Left kidney (tissue), 2 donors: ENCODE measurements around the gene ZNF564. TPM values are rescaled to one million over a fixed set of nuclear protein-coding genes. Genes with fewer than 3 reads are reported as not detected.
"Not testable (repeated sequence)": the region's sequence is repeated elsewhere in the genome, so short reads cannot be mapped to it uniquely, and the experiment has no call there.

ENCODE experiments used
- DNase-seq: peaks from one replicate; pipeline ENCODE4 v3.0.0-alpha.2; 2013
- polyA plus RNA-seq: library from polyadenylated mRNA; unstranded; fragments of 120-200 nt; gene quantifications from one replicate; pipeline ENCODE4 v1.2.1, GENCODE V29; 2013; ENCODE audit not compliant: insufficient read length

Gene ZNF564
- polyA plus RNA-seq, 1 donor, result 13.9 TPM

DNA sequence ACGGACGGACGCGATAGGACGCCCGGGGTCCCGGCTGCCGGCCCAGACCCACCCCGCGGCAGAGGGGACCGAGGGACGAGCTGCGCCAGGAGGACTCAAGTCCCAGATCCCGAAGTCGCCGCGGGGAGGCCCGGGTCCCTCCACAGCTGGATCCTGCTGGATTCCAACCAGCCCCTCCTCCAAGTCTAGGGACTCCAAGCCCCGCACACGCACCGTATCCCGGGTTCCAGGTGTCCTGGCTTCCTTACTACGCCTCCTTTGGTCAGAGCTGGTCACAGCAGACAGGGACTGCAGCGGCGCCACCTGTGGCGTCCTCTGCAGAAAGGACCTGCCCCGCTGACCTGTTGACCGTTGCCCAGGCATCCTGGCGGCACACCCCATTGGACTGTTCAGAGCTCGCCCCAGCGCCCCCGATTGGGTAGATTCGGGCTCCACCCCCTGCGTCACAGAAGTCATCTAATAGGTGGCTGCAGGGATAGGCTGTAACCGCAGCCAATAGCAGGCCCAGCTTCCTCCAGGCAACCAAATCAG, 37.7 kb downstream of the ZNF564 start:
- DNase-seq, result peak; percentile 30

DNA sequence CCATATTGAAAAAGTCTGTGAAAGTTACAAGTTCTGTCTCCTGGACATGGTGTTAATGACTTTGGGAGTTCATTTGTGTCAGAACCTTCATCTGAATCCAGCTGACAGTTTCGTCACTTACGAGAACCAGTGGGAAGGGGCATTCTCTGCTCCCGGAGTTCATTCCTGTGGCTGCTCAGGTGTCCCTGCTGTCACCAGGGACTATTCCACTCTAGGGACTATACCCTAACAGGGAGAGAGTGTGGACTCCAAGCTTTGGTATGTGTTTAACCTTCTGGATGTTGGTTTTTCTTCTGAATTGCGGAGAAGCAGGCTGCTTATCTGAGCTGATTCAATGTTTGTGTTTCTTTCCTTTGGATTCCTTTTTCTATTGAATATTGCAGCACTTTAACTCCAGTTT, 54.2 kb downstream of the ZNF564 start:
- DNase-seq, result no peak

DNA sequence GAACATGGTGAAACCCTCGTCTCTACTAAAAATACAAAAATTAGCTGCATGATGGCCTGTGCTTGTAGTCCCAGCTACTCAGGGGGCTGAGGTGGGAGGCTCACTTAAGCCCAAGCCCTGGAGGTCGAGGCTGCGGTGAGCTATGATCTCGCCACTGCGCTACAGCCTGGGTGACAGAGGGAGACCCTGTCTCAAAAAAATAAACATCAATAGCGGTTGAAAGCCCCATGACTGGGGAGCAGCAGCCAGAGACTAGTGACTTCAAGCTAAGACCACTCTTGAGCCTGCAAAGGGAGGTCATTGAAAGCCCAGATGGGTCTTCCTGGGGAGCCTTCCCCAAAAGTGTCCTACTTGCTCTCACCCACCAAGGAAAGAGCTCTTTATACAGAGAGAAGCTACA, 54.8 kb downstream of the ZNF564 start:
- no peak for DNase-seq

DNA sequence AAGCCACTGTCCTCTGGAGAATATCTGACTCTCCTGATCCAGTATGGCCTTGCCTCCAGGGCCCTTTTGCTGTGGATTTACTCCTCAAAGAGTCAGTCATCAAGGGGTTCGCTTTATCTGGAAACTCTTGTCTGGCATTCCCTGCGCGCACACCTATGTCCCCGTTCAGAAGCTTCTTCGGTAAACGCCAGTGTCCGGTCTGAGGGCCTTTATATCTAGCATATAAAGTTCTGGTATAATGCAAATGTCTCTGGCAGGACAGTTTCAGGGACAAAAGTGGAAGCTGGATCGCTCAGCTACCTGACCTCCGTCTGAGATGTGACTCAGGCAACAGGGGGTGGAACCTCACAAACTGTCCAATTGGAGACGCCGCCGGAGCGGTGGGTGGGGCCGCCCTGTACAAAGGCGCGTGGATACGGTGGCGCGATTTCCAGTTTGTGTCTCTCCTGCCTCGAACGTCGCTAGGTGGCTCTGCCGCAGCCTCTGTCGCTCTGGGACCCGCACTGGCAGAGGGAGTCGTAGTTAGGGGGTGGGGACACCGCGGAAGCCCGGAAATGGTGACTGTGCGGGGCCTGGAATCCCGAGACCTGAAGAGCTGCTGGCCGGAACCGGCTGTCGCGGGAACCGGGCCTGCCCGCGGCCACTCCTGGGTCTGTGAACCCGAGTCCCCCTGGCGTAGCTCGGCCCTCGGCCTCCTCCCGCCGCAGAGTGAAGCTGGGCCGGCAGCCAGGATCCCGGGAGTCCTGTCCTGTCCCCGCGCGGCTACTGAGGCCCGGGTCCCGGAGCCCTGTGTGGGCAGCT, 56.1 kb downstream of the ZNF564 start:
- DNase-seq, result peak; percentile 96

DNA sequence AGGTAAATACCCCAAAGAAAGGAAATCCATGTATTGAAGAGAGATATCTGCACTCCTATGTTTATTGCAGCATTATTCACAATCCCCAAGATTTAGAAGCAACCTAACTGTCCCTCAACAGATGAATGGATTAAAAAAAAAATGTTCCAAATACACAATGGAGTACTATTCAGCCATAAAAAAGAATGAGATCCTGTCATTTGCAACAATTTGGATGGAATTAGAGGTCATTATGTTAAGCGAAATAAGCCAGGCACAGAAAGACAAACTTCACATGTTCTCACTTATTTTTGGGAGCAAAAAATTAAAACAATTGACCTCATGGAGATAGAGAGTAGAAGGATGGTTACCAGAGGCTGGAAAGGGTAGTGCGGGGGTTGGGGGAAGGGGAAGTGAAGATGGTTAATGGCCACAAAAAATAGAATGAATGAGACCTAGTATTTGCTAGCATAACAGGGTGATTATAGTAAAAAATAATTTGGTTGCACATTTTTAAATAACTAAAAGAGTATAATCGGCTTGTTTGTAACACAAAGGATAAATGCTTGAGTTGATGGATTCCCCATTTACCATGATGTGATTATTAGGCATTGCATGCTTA, 56.9 kb downstream of the ZNF564 start:
- no peak for DNase-seq

DNA sequence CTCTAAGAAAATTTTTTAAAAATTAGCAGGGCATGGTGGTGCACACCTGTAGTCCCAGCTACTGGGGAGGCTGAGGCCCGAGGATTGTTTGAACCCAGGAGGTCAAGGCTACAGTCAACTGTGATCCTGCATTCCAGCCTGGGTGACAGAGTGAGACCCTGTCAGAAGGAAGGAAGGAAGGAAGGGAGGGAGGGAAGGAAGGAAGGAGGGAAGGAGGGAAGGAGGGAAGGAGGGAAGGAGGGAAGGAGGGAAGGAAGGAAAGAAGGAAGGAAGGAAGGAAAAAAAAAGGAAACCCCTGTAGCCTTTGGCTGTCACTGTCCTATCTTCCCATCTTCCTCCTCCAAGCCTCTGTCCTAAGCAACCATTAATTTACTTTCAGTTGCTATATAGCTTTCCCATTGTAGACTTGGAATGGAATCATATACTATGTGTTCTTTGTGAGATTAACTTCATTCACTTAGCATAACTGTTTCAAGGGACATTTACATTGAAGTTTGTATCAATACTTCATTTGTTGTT, 65.0 kb downstream of the ZNF564 start:
- DNase-seq, result not testable (repeated sequence)

DNA sequence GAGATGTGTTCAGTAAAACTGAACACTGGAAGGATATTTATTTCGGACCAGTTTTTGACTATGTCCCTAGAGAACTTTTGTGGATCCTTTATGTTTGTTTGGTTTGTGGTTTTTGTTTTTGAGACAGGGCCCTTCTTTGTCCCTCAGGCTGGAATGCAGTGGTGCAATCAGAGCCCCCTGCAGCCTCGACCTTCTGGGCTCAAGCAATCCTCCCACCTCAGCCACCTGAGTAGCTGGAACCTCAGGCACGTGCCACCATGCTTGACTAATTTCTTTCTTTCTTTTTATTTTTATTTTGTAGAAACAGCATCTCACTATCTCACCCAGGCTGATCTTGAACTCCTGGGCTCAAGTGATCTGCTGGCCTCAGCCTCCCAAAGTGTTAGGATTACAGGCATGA, 65.7 kb downstream of the ZNF564 start:
- DNase-seq, result no peak

DNA sequence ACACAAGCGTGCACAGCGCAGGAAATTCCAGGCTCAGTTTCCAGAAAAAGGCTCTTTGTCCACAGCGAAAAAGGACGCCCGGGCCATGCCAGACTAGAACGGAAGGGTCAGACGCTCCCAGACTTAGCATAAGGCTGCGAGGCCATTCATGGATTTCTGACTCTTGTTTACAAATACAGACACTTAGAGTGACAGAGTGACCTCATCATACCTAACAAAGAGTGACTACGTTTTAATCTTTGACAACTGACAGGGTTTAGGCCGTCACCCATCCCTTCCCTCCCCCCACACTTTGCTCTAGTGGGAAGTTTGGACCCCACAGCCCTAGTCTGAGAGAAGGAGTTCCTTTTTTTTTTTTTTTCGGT, 66.2 kb downstream of the ZNF564 start:
- DNase-seq, result no peak

- peak; percentile 95 for DNase-seq
Observed at GRCh38 chr19:12484371-12485051, 66.8 kb downstream of the ZNF564 start, which contains the start of gene ZNF709. TSS of gene ZNF709 (minus strand) at chr19:12484816. CDS start at chr19:12484657, 159 bp downstream.

GRCh38 chr19:12484011-12484370, 67.3 kb downstream of the ZNF564 start:
- DNase-seq, result no peak

DNA sequence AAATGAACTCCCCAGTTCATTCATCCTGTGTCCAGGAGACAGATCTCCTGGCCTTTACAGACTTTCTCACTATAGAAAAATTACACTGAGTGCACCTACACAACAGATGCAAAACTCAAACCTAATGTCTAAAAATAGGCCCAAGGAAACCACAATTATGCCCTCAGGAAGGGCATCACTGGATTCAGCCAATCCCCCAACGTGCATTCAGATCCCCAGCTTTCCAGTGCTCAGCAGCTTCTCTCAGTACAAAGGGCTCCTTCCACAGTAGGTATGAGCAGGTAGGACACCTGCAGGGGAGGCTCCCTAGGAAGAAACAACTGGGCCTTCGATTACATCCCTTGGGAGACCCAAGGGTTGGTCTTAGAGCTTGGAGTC, 68.8 kb downstream of the ZNF564 start:
- DNase-seq, result no peak

GRCh38 chr19:12481781-12482508, 69.3 kb downstream of the ZNF564 start:
- DNase-seq, result no peak

- no peak for DNase-seq
Observed at GRCh38 chr19:12478234-12478941, 72.9 kb downstream of the ZNF564 start.

Other genes with a start within 250 kb of the ZNF564 start
- 3.9 TPM for gene ZNF563, start 217.8 kb downstream of the ZNF564 start, polyA plus RNA-seq
- gene ZNF442, start 185.8 kb downstream of the ZNF564 start, polyA plus RNA-seq, result 6.9 TPM
- 9.3 TPM for gene ZNF799, start 150.2 kb downstream of the ZNF564 start, polyA plus RNA-seq
- 14.2 TPM for gene ZNF443, start 110.5 kb downstream of the ZNF564 start, polyA plus RNA-seq
- gene ZNF709, start 66.7 kb downstream of the ZNF564 start, polyA plus RNA-seq, result 11.0 TPM
- 5.7 TPM for gene ZNF490, start 59.3 kb upstream of the ZNF564 start, polyA plus RNA-seq
- 28.1 TPM for gene ZNF791, start 59.4 kb upstream of the ZNF564 start, polyA plus RNA-seq
- gene MAN2B1, start 115.3 kb upstream of the ZNF564 start, polyA plus RNA-seq, result 35.1 TPM
- gene WDR83, start 115.3 kb upstream of the ZNF564 start, polyA plus RNA-seq, result 18.2 TPM
- 87.9 TPM for gene DHPS, start 130.4 kb upstream of the ZNF564 start, polyA plus RNA-seq
- 1.00 TPM for gene GNG14, start 136.5 kb upstream of the ZNF564 start, polyA plus RNA-seq
- gene FBXW9, start 145.1 kb upstream of the ZNF564 start, polyA plus RNA-seq, result 10.4 TPM
- 78.7 TPM for gene TNPO2, start 172.4 kb upstream of the ZNF564 start, polyA plus RNA-seq
- gene TRIR, start 183.2 kb upstream of the ZNF564 start, polyA plus RNA-seq, result 139 TPM
- 74.0 TPM for gene GET3, start 186.0 kb upstream of the ZNF564 start, polyA plus RNA-seq
- gene BEST2, start 200.3 kb upstream of the ZNF564 start, polyA plus RNA-seq, result 0.23 TPM
- 78.3 TPM for gene HOOK2, start 224.1 kb upstream of the ZNF564 start, polyA plus RNA-seq
- gene JUNB, start 240.0 kb upstream of the ZNF564 start, polyA plus RNA-seq, result 22.7 TPM